Caco-2 (cell line): ENCODE results near the gene DACH2. TPM values are rescaled to one million over a fixed set of nuclear protein-coding genes. Genes with fewer than 3 reads are reported as not detected.

ENCODE experiments used
- BruUV-seq: library from RNA; stranded (reverse); fragments of 400-500 nt; replicated peaks from 2 replicates; lab custom pipeline; 2021; lab: Mats Ljungman, UMichigan
- CTCF ChIA-PET: fragments of 300-600 bp; sonication (Branson Sonifier 250); formaldehyde crosslinking; loops from one replicate; lab custom pipeline; 2022; ENCODE audit warnings: antibody characterized with exemption; lab: Charles Lee
- POLR2A ChIA-PET: fragments of 300-600 bp; sonication (Branson Sonifier 250); formaldehyde crosslinking; loops from one replicate; lab custom pipeline; 2022; ENCODE audit warnings: antibody characterized with exemption; lab: Charles Lee
- DNase-seq, 2 experiments: peaks; one replicate each; pipeline versions ENCODE4 v3.0.0 to v3.0.0-alpha.2; 2020 to 2022
- H3K27me3 ChIP-seq: replicated peaks from 2 replicates; pipeline ENCODE4 v1.6.0; 2011; ENCODE audit warnings: low read length; ENCODE audit not compliant: control insufficient read depth, insufficient read depth
- H3K36me3 ChIP-seq: 2 replicates; pipeline ENCODE4 v1.5.1; 2011; ENCODE audit warnings: low read length; ENCODE audit not compliant: control insufficient read depth, insufficient read depth
- H3K4me1 ChIP-seq: fragments of 250-450 bp; sonication (Bioruptor Pico); 2 replicates; pipeline ENCODE4 v1.5.1; 2020; ENCODE audit warnings: mild to moderate bottlenecking
- H3K4me3 ChIP-seq: 2 replicates; pipeline ENCODE4 v1.5.1; 2011; ENCODE audit warnings: low read depth, mild to moderate bottlenecking, control low read depth, low read length
- H3K9me3 ChIP-seq: fragments of 250-450 bp; sonication (Bioruptor Pico); 2 replicates; pipeline ENCODE4 v1.5.1; 2020; ENCODE audit warnings: mild to moderate bottlenecking, moderate library complexity
- H3K27ac Mint-ChIP-seq: one replicate; pipeline ENCODE4 v1.8.0; 2022; ENCODE audit warnings: mixed read lengths; ENCODE audit not compliant: unreplicated experiment
- H3K27me3 Mint-ChIP-seq: one replicate; pipeline ENCODE4 v1.8.0; 2022; ENCODE audit warnings: mixed read lengths; ENCODE audit not compliant: insufficient read depth, unreplicated experiment
- H3K36me3 Mint-ChIP-seq: one replicate; pipeline ENCODE4 v1.8.0; 2022; ENCODE audit warnings: mild to moderate bottlenecking, mixed read lengths; ENCODE audit not compliant: insufficient read depth, unreplicated experiment
- H3K4me1 Mint-ChIP-seq: one replicate; pipeline ENCODE4 v1.8.0; 2022; ENCODE audit warnings: low read depth, mixed read lengths; ENCODE audit not compliant: unreplicated experiment
- H3K4me3 Mint-ChIP-seq: one replicate; pipeline ENCODE4 v1.8.0; 2022; ENCODE audit warnings: mild to moderate bottlenecking, moderate library complexity, mixed read lengths; ENCODE audit not compliant: unreplicated experiment
- H3K9me3 Mint-ChIP-seq: one replicate; pipeline ENCODE4 v1.8.0; 2022; ENCODE audit warnings: mixed read lengths; ENCODE audit not compliant: unreplicated experiment
- CTCF ChIP-seq, 2 experiments: fragments of 200-600 bp in 1 of 2; IDR thresholded peaks; 1 replicate in 1 of 2; 2 replicates in 1 of 2; pipeline versions ENCODE4 v1.5.1 to v1.8.0; 2011 to 2022; ENCODE audit warnings: antibody characterized with exemption in 1 of 2, control low read depth in 1 of 2, inconsistent platforms in 1 of 2, low read depth in 1 of 2, low read length in 1 of 2, mild to moderate bottlenecking in 1 of 2, moderate library complexity in 1 of 2; ENCODE audit not compliant: insufficient read depth in 1 of 2, severe bottlenecking in 1 of 2, unreplicated experiment in 1 of 2
- intact Hi-C: fragments of 100-400 bp; cut with micrococcal nuclease; formaldehyde crosslinking; loops from one replicate; pipeline ENCODE4 v1.10.0; 2022; ENCODE audit not compliant: unreplicated experiment
- total RNA-seq: library from RNA; stranded (reverse); gene quantifications from 2 replicates; pipeline ENCODE4 v1.2.3, GENCODE V29; 2022

DACH2 gene
- total RNA-seq, 1 experiment from 2014 or later = not detected

DNA sequence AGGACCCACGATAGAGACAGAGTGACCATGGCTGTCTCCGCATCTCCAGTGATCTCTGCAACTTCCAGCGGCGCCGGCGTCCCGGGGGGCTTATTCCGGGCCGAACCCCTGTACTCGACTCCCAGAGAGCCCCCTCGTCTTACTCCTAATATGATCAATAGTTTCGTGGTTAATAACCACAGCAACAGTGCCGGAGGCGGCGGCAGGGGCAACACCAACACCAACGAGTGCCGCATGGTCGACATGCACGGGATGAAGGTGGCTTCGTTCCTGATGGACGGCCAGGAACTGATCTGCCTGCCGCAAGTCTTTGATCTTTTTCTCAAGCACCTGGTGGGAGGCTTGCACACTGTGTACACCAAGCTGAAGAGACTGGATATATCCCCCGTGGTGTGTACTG is 343 bp downstream of the DACH2 start:
- Mint-ChIP-seq H3K36me3 (no peaks in the 10 kb centered on the region), H3K4me1 (no peaks in the 10 kb centered on the region), H3K9me3 (no peaks in the 10 kb centered on the region), H3K27ac (no peak overlapping the region), H3K27me3 (peaks cover 4% of the 10 kb centered on the region), H3K4me3 (no peak overlapping the region)
- intact Hi-C loops = no loop called here
- H3K4me3 ChIP-seq = no peak overlapping the region
- no peaks in the 10 kb centered on the region for H3K27me3 ChIP-seq
- CTCF ChIA-PET = no interaction called here
- no peaks in the 10 kb centered on the region for H3K9me3 ChIP-seq
- H3K4me1 ChIP-seq = no peaks in the 10 kb centered on the region
- POLR2A ChIA-PET = no interaction called here
- BruUV-seq = no TSS peak
- no peaks in the 10 kb centered on the region for H3K36me3 ChIP-seq
- no peak for TF ChIP-seq CTCF (IDR thresholded peaks at IDR 0.05; ENCODE audit: insufficient read depth in 1 of 2, low read depth in 1 of 2, low read length in 1 of 2, severe bottlenecking in 1 of 2, unreplicated experiment in 1 of 2)
- no peak for DNase-seq

DNA sequence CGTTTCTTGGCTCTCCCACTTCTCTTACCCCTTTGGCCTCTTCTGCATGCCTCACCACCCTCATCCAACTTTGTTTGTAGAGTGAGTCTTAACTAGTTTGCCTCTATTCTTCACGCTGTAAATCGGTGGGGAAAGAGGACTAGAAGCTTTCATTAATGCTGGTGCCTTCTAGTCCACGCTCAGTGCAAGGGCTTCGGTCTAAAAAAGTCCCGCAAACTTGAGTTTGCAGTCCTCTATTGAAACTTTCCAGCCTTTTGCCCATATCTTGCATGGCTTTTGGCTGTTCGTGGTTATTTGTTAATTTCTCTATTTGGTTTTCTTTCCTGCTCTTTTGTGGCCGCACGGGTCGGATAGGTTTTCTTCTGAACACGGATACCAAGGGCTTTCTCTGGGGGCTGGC is 868 bp downstream of the DACH2 start:
- Histone ChIP-seq H3K27me3 (no peaks in the 10 kb centered on the region), H3K36me3 (no peaks in the 10 kb centered on the region), H3K4me3 (no peak overlapping the region), H3K4me1 (no peaks in the 10 kb centered on the region), H3K9me3 (no peaks in the 10 kb centered on the region)
- BruUV-seq = no TSS peak
- H3K27ac Mint-ChIP-seq = no peak overlapping the region
- no peak overlapping the region for H3K4me3 Mint-ChIP-seq
- intact Hi-C loops = no loop called here
- H3K9me3 Mint-ChIP-seq = no peaks in the 10 kb centered on the region
- TF ChIP-seq CTCF (IDR thresholded peaks at IDR 0.05; ENCODE audit: insufficient read depth in 1 of 2, low read depth in 1 of 2, low read length in 1 of 2, severe bottlenecking in 1 of 2, unreplicated experiment in 1 of 2) = no peak
- H3K27me3 Mint-ChIP-seq = no peaks in the 10 kb centered on the region
- no peaks in the 10 kb centered on the region for H3K4me1 Mint-ChIP-seq
- ChIA-PET POLR2A (no interaction called here), CTCF (no interaction called here)
- H3K36me3 Mint-ChIP-seq = no peaks in the 10 kb centered on the region
- DNase-seq = no peak

GRCh38 chrX:86154553-86154952 is 6.3 kb downstream of the DACH2 start:
- ChIA-PET CTCF (no interaction called here), POLR2A (no interaction called here)
- BruUV-seq = no TSS peak
- TF ChIP-seq CTCF (IDR thresholded peaks at IDR 0.05; ENCODE audit: insufficient read depth in 1 of 2, low read depth in 1 of 2, low read length in 1 of 2, severe bottlenecking in 1 of 2, unreplicated experiment in 1 of 2) = no peak
- intact Hi-C loops = no loop called here
- Mint-ChIP-seq H3K36me3 (no peaks in the 10 kb centered on the region), H3K9me3 (no peaks in the 10 kb centered on the region), H3K27ac (no peak overlapping the region), H3K4me1 (no peaks in the 10 kb centered on the region), H3K27me3 (no peaks in the 10 kb centered on the region), H3K4me3 (no peak overlapping the region)
- Histone ChIP-seq H3K9me3 (no peaks in the 10 kb centered on the region), H3K4me1 (no peaks in the 10 kb centered on the region), H3K4me3 (no peak overlapping the region), H3K27me3 (no peaks in the 10 kb centered on the region), H3K36me3 (no peaks in the 10 kb centered on the region)
- no peak for DNase-seq
